Measurements from ENCODE around the gene WNT4. TPM values are rescaled to one million over a fixed set of nuclear protein-coding genes. Genes with fewer than 3 reads are reported as not detected.

WNT4 gene
- total RNA-seq (under 1 TPM in 6 of 9 donors, not detected in 3; 0.07 to 0.38 (median 0.09) TPM), polyA plus RNA-seq (under 1 TPM; 0.04 to 0.07 TPM)
- long read RNA-seq, donor 1, result 0 reads
- long read RNA-seq, donor 2, result 0 reads
- long read RNA-seq, donor 3, result 0 reads

DNA sequence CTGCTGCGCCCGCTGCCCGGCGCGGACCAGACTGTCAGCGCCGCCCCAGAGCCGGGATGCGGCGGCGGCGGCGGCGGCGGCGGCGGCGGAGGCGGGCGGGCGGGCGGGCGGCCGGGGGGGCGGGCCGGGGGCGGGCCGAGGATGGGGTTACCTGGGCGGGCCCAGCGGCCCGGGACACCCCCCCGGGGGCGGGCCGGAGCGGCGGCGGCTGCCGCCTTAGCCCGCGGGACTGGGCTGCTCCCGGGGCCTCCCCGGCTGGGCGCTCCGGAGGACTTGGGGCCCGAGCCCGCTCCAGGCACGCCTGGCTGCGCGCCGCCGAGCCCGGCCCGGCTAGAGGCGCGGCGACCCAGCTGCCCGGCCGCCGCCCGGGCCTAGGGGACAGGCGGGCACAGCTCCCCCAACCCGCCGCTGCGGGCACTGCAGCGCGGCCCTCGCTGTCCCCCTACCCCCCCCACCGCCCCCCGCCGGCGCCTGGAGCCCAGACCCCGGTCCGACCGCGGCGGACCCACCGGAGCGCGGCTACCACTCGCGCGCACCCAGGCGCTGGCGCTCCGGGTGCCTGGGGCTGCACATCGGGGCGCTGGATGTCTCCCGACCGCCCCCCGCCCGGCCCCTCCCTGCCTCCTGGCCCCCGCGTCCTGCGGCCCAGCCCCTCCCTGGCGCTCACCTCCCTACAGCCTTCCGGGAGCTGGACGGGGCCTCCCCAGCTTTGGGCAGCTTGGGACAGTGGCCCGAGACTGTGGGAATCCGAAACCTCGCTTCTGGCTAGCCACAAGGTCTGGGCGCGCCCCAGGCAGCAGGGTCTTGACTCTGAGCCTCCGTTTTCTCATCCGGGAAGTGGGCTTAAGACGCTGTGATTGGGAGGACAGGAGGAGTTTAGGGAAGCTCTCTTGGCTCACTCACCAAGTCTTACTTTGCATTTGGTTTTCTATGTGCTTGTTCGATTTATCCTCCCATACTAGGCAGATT lies at the start of gene WNT4:
WNT4 (minus strand) TSS at position 33 of the 969 bp plus-strand sequence. CDS start 175 bp downstream, outside the sequence.
- Histone ChIP-seq H3K27me3 (peaks cover 0 to 59% (median 12%) of the 10 kb centered on the region in 9 donors), H3K4me3 (peak within 1 kb of the TSS in 11 of 12 donors; percentile 29 to 67 (median 50)), H3K36me3 (no peaks in the 10 kb centered on the region), H3K9me3 (no peaks in the 10 kb centered on the region), H3K27ac (no peak within 1 kb of the TSS), H3K4me1 (peaks cover 0 to 19% (median 8%) of the 10 kb centered on the region in 12 donors)
- TF ChIP-seq POLR2A (IDR thresholded peaks at IDR 0.05), result no peak
- TF ChIP-seq, protein P1, sequence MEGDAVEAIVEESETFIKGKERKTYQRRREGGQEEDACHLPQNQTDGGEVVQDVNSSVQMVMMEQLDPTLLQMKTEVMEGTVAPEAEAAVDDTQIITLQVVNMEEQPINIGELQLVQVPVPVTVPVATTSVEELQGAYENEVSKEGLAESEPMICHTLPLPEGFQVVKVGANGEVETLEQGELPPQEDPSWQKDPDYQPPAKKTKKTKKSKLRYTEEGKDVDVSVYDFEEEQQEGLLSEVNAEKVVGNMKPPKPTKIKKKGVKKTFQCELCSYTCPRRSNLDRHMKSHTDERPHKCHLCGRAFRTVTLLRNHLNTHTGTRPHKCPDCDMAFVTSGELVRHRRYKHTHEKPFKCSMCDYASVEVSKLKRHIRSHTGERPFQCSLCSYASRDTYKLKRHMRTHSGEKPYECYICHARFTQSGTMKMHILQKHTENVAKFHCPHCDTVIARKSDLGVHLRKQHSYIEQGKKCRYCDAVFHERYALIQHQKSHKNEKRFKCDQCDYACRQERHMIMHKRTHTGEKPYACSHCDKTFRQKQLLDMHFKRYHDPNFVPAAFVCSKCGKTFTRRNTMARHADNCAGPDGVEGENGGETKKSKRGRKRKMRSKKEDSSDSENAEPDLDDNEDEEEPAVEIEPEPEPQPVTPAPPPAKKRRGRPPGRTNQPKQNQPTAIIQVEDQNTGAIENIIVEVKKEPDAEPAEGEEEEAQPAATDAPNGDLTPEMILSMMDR (IDR thresholded peaks at IDR 0.05), result peak in 7 of 12 donors; percentile 16 to 50 (median 34)
- DNase-seq (peak in 1 of 5 donors; percentile 46), ATAC-seq (peak in 2 of 4 donors; percentile 73 to 76)
- 2 to 20% (median 6%) methylated on average over 15 to 106 of the region's 106 CpGs for WGBS, 4 donors
- intact Hi-C loops (cut with DNase I), result no loop called here

DNA sequence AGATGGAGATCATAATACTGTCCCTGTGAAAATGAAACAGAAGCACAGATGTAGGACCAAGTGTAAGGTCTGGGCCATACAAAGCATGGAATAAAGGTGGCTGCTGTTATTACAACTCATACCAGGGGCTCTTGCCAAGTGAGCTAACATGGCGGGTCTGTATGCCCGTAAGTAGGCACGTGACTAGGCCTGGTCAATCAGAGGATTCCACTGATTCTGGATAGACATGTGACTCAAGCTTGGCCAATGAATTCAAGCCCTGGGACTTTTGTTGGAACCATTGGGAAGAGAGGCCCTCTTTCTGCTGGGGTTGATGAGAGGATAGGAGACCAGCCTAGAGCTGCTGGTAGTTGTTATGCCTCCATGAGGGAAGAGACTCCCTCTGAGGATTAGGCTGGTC lies 47.8 kb upstream of the WNT4 start:
- H3K9me3 ChIP-seq, result no peaks in the 10 kb centered on the region
- ATAC-seq (no peak), DNase-seq (no peak)
- no peaks in the 10 kb centered on the region for H3K4me1 ChIP-seq
- TF ChIP-seq POLR2A (IDR thresholded peaks at IDR 0.05), result no peak
- TF ChIP-seq, protein P1 (IDR thresholded peaks at IDR 0.05), result no peak
- 87 to 92% (median 89%) methylated on average over 3 of the region's 3 CpGs for WGBS, 4 donors
- H3K27me3 ChIP-seq, result peaks cover 0 to 20% (median 0%) of the 10 kb centered on the region in 9 donors
- intact Hi-C loops (cut with DNase I), result no loop called here
- no peak overlapping the region for H3K27ac ChIP-seq
- H3K36me3 ChIP-seq, result no peaks in the 10 kb centered on the region
- H3K4me3 ChIP-seq, result no peak overlapping the region

DNA sequence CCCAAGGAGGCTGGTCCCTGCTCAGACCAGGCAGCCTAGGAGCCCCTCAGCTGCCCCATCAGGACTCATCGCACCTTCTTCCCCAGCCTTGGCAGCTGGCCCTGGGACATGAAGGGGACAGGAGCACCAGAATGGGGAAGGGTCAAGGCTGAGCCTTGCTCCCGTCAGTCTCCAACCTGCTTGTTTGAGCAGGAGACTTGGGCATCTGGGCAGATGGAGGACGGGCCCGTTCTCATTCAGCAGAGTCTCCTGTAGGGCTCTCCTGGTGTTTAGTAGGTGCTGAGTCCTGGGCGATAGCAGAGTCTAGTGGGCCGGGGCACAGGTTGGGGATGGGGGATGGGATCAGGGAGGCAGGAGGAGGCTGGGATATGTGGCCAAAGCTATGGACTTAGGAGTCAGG lies 47.4 kb upstream of the WNT4 start:
- H3K4me1 ChIP-seq, result no peaks in the 10 kb centered on the region
- peaks cover 0 to 24% (median 0%) of the 10 kb centered on the region in 9 donors for H3K27me3 ChIP-seq
- WGBS, 4 donors, result 85 to 94% (median 89%) methylated on average over 6 of the region's 6 CpGs
- H3K27ac ChIP-seq, result no peak overlapping the region
- no peak for ATAC-seq
- no peak overlapping the region for H3K4me3 ChIP-seq
- no peak for DNase-seq
- no peaks in the 10 kb centered on the region for H3K9me3 ChIP-seq
- intact Hi-C loops (cut with DNase I), result no loop called here
- TF ChIP-seq POLR2A (IDR thresholded peaks at IDR 0.05), result no peak
- TF ChIP-seq, protein P1 (IDR thresholded peaks at IDR 0.05), result no peak
- H3K36me3 ChIP-seq, result no peaks in the 10 kb centered on the region

DNA sequence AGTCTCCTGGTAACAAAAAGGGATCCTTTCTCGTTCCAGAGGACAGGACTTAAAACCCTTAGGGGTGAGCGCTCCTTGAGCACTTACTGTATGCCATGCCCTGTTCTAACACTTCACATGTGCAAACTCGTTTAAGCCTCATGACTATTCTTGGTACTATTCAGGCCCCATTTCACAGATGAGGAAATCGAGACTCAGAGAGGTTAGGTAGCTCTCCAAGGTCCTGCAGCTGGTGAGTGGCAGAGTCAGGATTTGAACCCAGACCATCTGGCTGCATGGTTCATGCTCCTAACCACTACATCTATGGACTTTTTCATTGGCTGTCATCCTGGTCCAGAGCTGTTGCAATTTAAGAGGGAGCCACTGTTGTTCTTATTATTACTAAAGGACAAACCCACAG lies 46.7 kb upstream of the WNT4 start:
- DNase-seq (no peak), ATAC-seq (no peak)
- Histone ChIP-seq H3K27ac (no peak overlapping the region), H3K27me3 (peaks cover 0 to 30% (median 2%) of the 10 kb centered on the region in 9 donors), H3K9me3 (no peaks in the 10 kb centered on the region), H3K4me1 (no peaks in the 10 kb centered on the region), H3K4me3 (no peak overlapping the region), H3K36me3 (no peaks in the 10 kb centered on the region)
- intact Hi-C loops (cut with DNase I), result no loop called here
- no peak for TF ChIP-seq POLR2A (IDR thresholded peaks at IDR 0.05)
- TF ChIP-seq, protein P1 (IDR thresholded peaks at IDR 0.05), result no peak
- 74 to 81% (median 77%) methylated on average over 4 of the region's 4 CpGs for WGBS, 4 donors

Measured in heart left ventricle (tissue), 16 donors.